ENCODE results near the gene GDAP2. TPM values are rescaled to one million over a fixed set of nuclear protein-coding genes. Genes with fewer than 3 reads are reported as not detected.
"Not testable (repeated sequence)": the region's sequence is repeated elsewhere in the genome, so short reads cannot be mapped to it uniquely, and the experiment has no call there.

The GDAP2 gene
- total RNA-seq, 2 donors from 2014 or later: 22.7 to 38.2 TPM

GRCh38 chr1:117846674-117847425 is 82.6 kb downstream of the GDAP2 start:
- no peak for ATAC-seq (ENCODE audit: insufficient number of reproducible peaks, low FRiP score, low read depth)
- TF ChIP-seq, protein P1, sequence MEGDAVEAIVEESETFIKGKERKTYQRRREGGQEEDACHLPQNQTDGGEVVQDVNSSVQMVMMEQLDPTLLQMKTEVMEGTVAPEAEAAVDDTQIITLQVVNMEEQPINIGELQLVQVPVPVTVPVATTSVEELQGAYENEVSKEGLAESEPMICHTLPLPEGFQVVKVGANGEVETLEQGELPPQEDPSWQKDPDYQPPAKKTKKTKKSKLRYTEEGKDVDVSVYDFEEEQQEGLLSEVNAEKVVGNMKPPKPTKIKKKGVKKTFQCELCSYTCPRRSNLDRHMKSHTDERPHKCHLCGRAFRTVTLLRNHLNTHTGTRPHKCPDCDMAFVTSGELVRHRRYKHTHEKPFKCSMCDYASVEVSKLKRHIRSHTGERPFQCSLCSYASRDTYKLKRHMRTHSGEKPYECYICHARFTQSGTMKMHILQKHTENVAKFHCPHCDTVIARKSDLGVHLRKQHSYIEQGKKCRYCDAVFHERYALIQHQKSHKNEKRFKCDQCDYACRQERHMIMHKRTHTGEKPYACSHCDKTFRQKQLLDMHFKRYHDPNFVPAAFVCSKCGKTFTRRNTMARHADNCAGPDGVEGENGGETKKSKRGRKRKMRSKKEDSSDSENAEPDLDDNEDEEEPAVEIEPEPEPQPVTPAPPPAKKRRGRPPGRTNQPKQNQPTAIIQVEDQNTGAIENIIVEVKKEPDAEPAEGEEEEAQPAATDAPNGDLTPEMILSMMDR (IDR thresholded peaks at IDR 0.05): no peak
- Histone ChIP-seq H3K4me3 (no peak overlapping the region), H3K4me1 (ENCODE audit: control insufficient read depth in 1 of 2, low read depth in 2 of 2) (peaks cover 11 to 40% of the 10 kb centered on the region in 2 donors), H3K27ac (peak overlapping the region; percentile 24 to 47), H3K27me3 (replicated peaks; ENCODE audit: insufficient read depth) (no peaks in the 10 kb centered on the region), H3K36me3 (no peaks in the 10 kb centered on the region), H3K9me3 (peaks cover 5% of the 10 kb centered on the region)
- no peak for DNase-seq (ENCODE audit: low spot score)

GRCh38 chr1:117844478-117844877 is 84.9 kb downstream of the GDAP2 start:
- not testable (repeated sequence) for H3K4me3 ChIP-seq

DNA sequence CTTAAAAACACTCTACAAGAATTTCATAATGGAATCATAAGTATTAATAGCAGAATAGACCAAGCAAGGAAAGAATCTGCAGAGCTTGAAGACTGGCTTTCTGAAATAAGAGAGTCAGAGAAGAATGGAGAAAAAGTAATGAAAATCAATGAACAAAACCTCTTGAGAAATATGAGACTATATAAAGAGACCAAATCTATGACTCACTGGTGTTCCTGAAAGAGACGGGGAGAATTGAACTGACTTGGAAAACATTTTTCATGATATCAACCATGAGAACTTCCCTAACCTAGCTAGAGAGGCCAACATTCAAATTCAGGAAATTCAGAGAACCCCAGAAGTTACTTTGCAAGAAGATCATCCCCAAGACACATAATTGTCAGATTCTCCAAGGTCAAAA is 85.6 kb downstream of the GDAP2 start:
- TF ChIP-seq, protein P1 (IDR thresholded peaks at IDR 0.05): no peak
- Histone ChIP-seq H3K9me3 (peaks cover 5% of the 10 kb centered on the region), H3K4me1 (ENCODE audit: control insufficient read depth in 1 of 2, low read depth in 2 of 2) (peaks cover 11 to 32% of the 10 kb centered on the region in 2 donors), H3K36me3 (no peaks in the 10 kb centered on the region), H3K27me3 (replicated peaks; ENCODE audit: insufficient read depth) (no peaks in the 10 kb centered on the region), H3K27ac (no peak overlapping the region), H3K4me3 (no peak overlapping the region)
- ATAC-seq (ENCODE audit: insufficient number of reproducible peaks, low FRiP score, low read depth): no peak
- DNase-seq (ENCODE audit: low spot score): no peak

More at GRCh38 chr1:117844478-117844877, 84.9 kb downstream of the GDAP2 start:
- H3K4me1 ChIP-seq (ENCODE audit: control insufficient read depth in 1 of 2, low read depth in 2 of 2): peaks cover 11 to 32% of the 10 kb centered on the region in 2 donors
- not testable (repeated sequence) for H3K36me3 ChIP-seq; H3K9me3 ChIP-seq; DNase-seq (ENCODE audit: low spot score); H3K27ac ChIP-seq; ATAC-seq (ENCODE audit: insufficient number of reproducible peaks, low FRiP score, low read depth); H3K27me3 ChIP-seq (replicated peaks; ENCODE audit: insufficient read depth)

- peaks cover 5% of the 10 kb centered on the region for H3K9me3 ChIP-seq
- ATAC-seq (ENCODE audit: insufficient number of reproducible peaks, low FRiP score, low read depth) (no peak), DNase-seq (ENCODE audit: low spot score) (no peak)
- TF ChIP-seq, protein P1 (IDR thresholded peaks at IDR 0.05): no peak
- no peaks in the 10 kb centered on the region for H3K27me3 ChIP-seq (replicated peaks; ENCODE audit: insufficient read depth)
- no peak overlapping the region for H3K27ac ChIP-seq
- no peak overlapping the region for H3K4me3 ChIP-seq
- peaks cover 11 to 25% of the 10 kb centered on the region in 2 donors for H3K4me1 ChIP-seq (ENCODE audit: control insufficient read depth in 1 of 2, low read depth in 2 of 2)
- H3K36me3 ChIP-seq: no peaks in the 10 kb centered on the region
Measured at GRCh38 chr1:117842408-117843170, 86.8 kb downstream of the GDAP2 start.

DNA sequence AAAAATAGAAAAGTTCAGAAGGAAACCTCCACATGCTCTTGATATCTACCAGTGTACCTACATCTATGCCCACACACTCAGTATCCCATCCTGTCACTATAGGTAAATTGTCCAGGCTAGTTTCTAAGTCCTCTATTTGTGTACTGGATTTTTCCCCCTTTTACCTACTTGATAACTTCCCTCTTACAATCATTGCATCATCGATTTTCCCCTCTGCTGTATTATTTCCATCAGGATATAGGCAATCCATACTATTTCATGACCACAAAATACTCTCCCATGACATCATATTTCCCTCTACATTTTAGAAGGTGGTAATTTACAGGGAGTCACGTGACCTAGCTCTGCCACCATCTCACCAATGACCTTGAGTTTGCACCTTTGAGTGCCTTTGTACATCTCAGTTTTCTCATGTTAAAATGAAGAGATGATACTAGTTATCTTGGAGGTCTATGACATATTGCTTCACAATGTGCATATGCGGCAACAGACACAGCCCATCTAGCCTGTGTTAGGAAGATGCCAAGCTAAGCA is 88.2 kb downstream of the GDAP2 start:
- H3K27ac ChIP-seq: no peak overlapping the region
- DNase-seq (ENCODE audit: low spot score) (no peak), ATAC-seq (ENCODE audit: insufficient number of reproducible peaks, low FRiP score, low read depth) (no peak)
- H3K4me1 ChIP-seq (ENCODE audit: control insufficient read depth in 1 of 2, low read depth in 2 of 2): peaks cover 1 to 11% of the 10 kb centered on the region in 2 donors
- TF ChIP-seq, protein P1 (IDR thresholded peaks at IDR 0.05): no peak
- no peak overlapping the region for H3K4me3 ChIP-seq
- H3K9me3 ChIP-seq: peaks cover 5% of the 10 kb centered on the region
- no peaks in the 10 kb centered on the region for H3K36me3 ChIP-seq
- H3K27me3 ChIP-seq (replicated peaks; ENCODE audit: insufficient read depth): no peaks in the 10 kb centered on the region

Data from thoracic aorta (tissue), 2 donors.